ENCODE data around the gene NFKB1.

Gene NFKB1

DNA sequence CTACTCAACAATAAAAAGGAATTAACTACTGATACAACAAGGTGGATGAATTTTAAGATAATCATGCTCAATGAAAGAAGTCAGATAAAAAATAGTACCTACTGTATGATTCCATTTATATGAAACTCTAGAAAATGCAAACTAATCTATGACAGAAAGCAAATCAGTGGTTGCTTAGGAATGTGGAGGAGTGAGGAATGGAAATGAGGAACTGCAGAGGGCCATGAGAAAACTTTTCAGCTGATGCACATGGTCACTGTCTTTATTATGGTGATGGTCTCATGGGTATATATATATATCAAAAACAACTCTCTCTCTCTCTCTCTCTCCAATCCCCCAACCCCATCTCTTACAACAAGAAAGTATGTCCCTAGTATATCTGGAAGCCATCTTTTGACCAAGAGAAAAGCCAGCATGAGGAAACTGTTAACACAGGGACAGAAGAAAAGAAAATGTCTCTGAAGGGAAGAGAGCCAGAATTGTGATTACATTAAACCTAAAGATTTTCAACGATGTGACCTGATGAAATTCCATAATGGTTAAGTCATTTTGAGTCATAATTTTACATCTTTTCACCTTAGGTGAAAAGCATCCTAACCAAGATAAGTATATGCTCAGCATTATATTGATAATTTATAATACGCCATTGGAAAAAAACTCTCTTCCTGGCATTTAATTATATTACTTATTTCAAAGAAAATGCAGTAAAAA, 8.5 kb upstream of the NFKB1 start:
- Histone ChIP-seq H3K4me1 (no peaks in the 10 kb centered on the region), H3K36me3 (no peaks in the 10 kb centered on the region), H3K9me3 (no peaks in the 10 kb centered on the region), H3K27ac (no peak overlapping the region), H3K27me3 (no peaks in the 10 kb centered on the region), H3K4me3 (no peak overlapping the region)
- DNase-seq, result no peak
- intact Hi-C loops (cut with DNase I; ENCODE audit: low total_unique reads), result no loop called here
- TF ChIP-seq, protein P1, sequence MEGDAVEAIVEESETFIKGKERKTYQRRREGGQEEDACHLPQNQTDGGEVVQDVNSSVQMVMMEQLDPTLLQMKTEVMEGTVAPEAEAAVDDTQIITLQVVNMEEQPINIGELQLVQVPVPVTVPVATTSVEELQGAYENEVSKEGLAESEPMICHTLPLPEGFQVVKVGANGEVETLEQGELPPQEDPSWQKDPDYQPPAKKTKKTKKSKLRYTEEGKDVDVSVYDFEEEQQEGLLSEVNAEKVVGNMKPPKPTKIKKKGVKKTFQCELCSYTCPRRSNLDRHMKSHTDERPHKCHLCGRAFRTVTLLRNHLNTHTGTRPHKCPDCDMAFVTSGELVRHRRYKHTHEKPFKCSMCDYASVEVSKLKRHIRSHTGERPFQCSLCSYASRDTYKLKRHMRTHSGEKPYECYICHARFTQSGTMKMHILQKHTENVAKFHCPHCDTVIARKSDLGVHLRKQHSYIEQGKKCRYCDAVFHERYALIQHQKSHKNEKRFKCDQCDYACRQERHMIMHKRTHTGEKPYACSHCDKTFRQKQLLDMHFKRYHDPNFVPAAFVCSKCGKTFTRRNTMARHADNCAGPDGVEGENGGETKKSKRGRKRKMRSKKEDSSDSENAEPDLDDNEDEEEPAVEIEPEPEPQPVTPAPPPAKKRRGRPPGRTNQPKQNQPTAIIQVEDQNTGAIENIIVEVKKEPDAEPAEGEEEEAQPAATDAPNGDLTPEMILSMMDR (IDR thresholded peaks at IDR 0.05), result no peak

DNA sequence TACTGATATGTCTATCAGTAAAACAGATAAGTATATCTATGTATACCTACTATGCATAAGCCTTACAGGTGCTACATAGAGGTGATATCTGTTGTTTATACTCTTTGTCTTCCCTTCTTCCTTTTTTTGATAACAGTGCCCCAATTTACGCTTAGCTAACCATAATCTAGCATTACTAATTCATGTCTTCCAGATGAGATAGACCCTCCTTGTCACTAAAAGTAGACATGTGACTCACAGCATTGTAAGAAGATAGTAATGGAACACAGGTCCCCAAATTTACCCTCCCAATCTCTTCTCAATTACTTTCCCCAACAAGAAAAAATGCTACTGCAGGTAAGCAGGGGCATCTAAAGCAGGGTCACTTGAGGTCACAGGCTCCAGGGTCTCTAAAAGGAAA, 7.9 kb upstream of the NFKB1 start:
- Histone ChIP-seq H3K27me3 (no peaks in the 10 kb centered on the region), H3K27ac (no peak overlapping the region), H3K9me3 (no peaks in the 10 kb centered on the region), H3K4me3 (no peak overlapping the region), H3K36me3 (no peaks in the 10 kb centered on the region), H3K4me1 (no peaks in the 10 kb centered on the region)
- no peak for DNase-seq
- intact Hi-C loops (cut with DNase I; ENCODE audit: low total_unique reads), result no loop called here
- TF ChIP-seq, protein P1 (IDR thresholded peaks at IDR 0.05), result no peak

DNA sequence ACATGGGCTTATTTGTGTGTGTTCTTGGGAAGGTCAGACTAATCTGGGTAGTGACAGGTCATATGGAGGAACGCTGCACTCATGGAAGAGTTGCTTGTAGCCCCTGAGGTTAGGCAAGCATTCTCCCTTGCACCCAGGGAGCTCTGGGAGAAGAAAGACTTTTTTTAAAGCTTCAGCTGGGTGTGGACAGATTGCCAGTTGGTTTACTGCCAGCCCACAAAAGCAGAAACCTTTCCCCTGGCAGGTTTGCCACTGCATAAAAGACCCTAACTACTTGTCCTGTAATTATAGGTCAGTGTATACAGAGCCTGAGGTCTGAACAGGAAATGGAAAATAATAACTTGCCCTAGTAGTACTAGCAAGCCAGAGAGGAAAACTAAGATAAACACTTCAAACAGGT, 7.4 kb upstream of the NFKB1 start:
- intact Hi-C loops (cut with DNase I; ENCODE audit: low total_unique reads), result no loop called here
- TF ChIP-seq, protein P1 (IDR thresholded peaks at IDR 0.05), result no peak
- no peaks in the 10 kb centered on the region for H3K9me3 ChIP-seq
- no peaks in the 10 kb centered on the region for H3K36me3 ChIP-seq
- no peak for DNase-seq
- no peak overlapping the region for H3K4me3 ChIP-seq
- no peaks in the 10 kb centered on the region for H3K4me1 ChIP-seq
- H3K27me3 ChIP-seq, result no peaks in the 10 kb centered on the region
- H3K27ac ChIP-seq, result no peak overlapping the region

DNA sequence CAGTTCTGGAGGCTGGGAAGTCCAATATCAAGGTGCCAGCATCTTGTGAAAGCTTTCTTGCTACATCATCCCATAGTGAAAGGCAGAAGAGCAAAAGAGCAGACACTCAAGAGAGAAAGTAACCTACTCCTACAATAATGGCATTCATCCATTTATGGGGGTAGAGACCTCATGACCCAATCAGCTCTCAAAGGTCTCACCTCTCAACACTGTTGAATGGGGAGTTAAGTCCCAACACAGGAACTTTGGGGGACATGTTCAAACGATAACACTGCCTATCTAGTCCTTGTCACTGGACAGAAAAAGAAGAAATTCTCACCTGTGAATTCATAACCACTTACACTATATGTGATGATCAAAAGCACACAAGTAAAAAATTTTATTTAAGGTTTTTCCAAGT, 6.6 kb upstream of the NFKB1 start:
- Histone ChIP-seq H3K4me1 (peaks cover 0 to 6% (median 1%) of the 10 kb centered on the region in 4 donors), H3K4me3 (no peak overlapping the region), H3K27me3 (no peaks in the 10 kb centered on the region), H3K27ac (no peak overlapping the region), H3K9me3 (no peaks in the 10 kb centered on the region), H3K36me3 (no peaks in the 10 kb centered on the region)
- intact Hi-C loops (cut with DNase I; ENCODE audit: low total_unique reads), result no loop called here
- no peak for DNase-seq
- TF ChIP-seq, protein P1 (IDR thresholded peaks at IDR 0.05), result no peak

DNA sequence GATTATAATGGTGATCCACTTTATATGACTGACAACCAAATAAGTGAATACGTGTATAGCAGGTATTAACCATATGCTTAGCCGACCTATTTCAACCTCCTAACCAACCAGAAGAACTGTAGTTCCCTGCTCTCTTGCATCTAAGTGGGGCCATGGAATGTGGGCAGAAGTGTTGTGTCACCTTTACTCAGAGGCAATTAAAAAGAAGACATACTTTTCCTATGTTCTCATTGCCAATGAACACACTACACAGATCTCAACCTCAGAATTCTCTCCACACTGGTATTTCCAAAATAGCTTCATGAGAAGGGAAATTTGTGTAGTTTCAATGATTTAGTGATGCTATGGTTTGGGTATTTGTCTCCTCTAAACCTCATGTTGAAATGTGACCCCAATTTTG, 3.2 kb upstream of the NFKB1 start:
- no peak for DNase-seq
- Histone ChIP-seq H3K36me3 (no peaks in the 10 kb centered on the region), H3K4me1 (peaks cover 0 to 18% (median 11%) of the 10 kb centered on the region in 4 donors), H3K4me3 (no peak overlapping the region), H3K27me3 (no peaks in the 10 kb centered on the region), H3K27ac (no peak overlapping the region), H3K9me3 (no peaks in the 10 kb centered on the region)
- intact Hi-C loops (cut with DNase I; ENCODE audit: low total_unique reads), result no loop called here
- TF ChIP-seq, protein P1 (IDR thresholded peaks at IDR 0.05), result no peak

DNA sequence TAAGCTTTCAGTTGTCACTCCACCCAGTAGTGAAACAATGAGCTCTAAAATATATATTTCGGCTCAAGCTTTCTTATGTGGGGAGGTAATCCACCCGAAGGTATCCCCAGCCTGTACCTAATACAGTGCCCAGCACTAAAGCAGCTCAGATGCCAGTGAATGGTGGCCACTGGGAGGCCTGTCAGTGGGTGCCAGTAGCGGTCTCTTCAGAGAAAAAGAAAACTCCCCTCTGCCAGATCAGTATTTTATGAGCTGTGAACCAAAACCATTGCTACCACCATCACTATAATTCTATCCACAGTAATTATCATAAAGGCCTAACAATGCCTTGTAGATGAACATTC, 835 bp upstream of the NFKB1 start:
- TF ChIP-seq, protein P1 (IDR thresholded peaks at IDR 0.05), result no peak
- Histone ChIP-seq H3K36me3 (no peaks in the 10 kb centered on the region), H3K4me3 (peak overlapping the region; percentile 89 to 93), H3K27me3 (no peaks in the 10 kb centered on the region), H3K4me1 (peaks cover 0 to 40% (median 15%) of the 10 kb centered on the region in 4 donors), H3K9me3 (no peaks in the 10 kb centered on the region), H3K27ac (peak overlapping the region; percentile 95 to 99)
- intact Hi-C loops (cut with DNase I; ENCODE audit: low total_unique reads), result no loop called here
- no peak for DNase-seq

Data from tibial artery (tissue), 4 donors.